Activated T-helper 2 cell treated with anti-CD3 and anti-CD28 coated beads, Interferon-gamma antibody, Interleukin-2, Interleukin-4, amounts not matched to agents 10 μg/mL and 5 μg/mL and 100 μg/mL, durations not matched to agents 14 hours and 24 hours and 36 hours (primary cell): Measurements from ENCODE around the gene EVA1A. TPM values are rescaled to one million over a fixed set of nuclear protein-coding genes. Genes with fewer than 3 reads are reported as not detected.
"Not testable (repeated sequence)": the region's sequence is repeated elsewhere in the genome, so short reads cannot be mapped to it uniquely, and the experiment has no call there.

Experiments
- DNase-seq: peaks from one replicate; pipeline ENCODE4 v3.0.0; 2021; ENCODE audit warnings: low spot score
- H3K27ac Mint-ChIP-seq: one replicate; pipeline ENCODE4 v1.8.0; 2021; ENCODE audit warnings: mixed read lengths
- H3K27me3 Mint-ChIP-seq: one replicate; pipeline ENCODE4 v1.8.0; 2021; ENCODE audit warnings: low read depth, mixed read lengths
- H3K36me3 Mint-ChIP-seq: one replicate; pipeline ENCODE4 v1.8.0; 2021; ENCODE audit warnings: low read depth, mixed read lengths
- H3K4me1 Mint-ChIP-seq: one replicate; pipeline ENCODE4 v1.8.0; 2021; ENCODE audit warnings: low read depth, mixed read lengths
- H3K4me3 Mint-ChIP-seq: one replicate; pipeline ENCODE4 v1.8.0; 2021; ENCODE audit warnings: low read depth, mild to moderate bottlenecking, moderate library complexity, mixed read lengths
- H3K9me3 Mint-ChIP-seq: one replicate; pipeline ENCODE4 v1.8.0; 2021; ENCODE audit warnings: mixed read lengths
- intact Hi-C: fragments of 100-400 bp; cut with micrococcal nuclease; formaldehyde crosslinking; loops from one replicate; pipeline ENCODE4 v1.15.1; 2023
- total RNA-seq: library from RNA; stranded (reverse); gene quantifications from 2 replicates; pipeline ENCODE4 v1.2.3, GENCODE V29; 2022

EVA1A gene
- total RNA-seq, 1 donor from 2014 or later = not detected

- no peaks in the 10 kb centered on the region for H3K9me3 Mint-ChIP-seq
Observed at GRCh38 chr2:75488157-75488556, 72.6 kb downstream of the EVA1A start.

GRCh38 chr2:75486735-75487134, 74.0 kb downstream of the EVA1A start:
- H3K4me3 Mint-ChIP-seq, intact Hi-C loops, H3K9me3 Mint-ChIP-seq, H3K36me3 Mint-ChIP-seq, H3K4me1 Mint-ChIP-seq, H3K27ac Mint-ChIP-seq, DNase-seq: not testable (repeated sequence)
- peaks cover 15% of the 10 kb centered on the region for H3K27me3 Mint-ChIP-seq

More at GRCh38 chr2:75488157-75488556, 72.6 kb downstream of the EVA1A start:
- H3K36me3 Mint-ChIP-seq = no peaks in the 10 kb centered on the region
- no peak for DNase-seq
- H3K27me3 Mint-ChIP-seq = peaks cover 15% of the 10 kb centered on the region
- intact Hi-C loops = no loop called here
- H3K4me1 Mint-ChIP-seq = no peaks in the 10 kb centered on the region
- no peak overlapping the region for H3K4me3 Mint-ChIP-seq
- no peak overlapping the region for H3K27ac Mint-ChIP-seq

DNA sequence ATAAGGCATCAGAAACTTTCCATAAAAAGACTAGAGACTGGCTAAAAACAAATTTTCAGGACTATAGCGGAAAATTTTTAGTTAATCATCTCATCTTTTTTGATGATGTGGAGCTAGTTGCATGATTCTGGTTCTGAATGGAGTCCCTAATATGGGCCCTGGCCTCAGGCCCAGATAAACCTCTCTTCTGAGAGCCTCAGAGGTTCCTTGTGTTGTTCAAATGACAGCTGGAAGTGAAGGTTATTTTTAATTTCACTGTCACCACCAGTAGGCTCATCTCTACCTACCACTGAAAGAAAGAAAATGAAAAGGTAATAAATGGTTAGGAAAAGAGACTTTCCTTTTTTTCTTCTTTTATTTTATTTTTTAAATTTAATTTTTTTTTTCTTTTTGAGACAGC, 75.9 kb downstream of the EVA1A start:
- H3K4me3 Mint-ChIP-seq = no peak overlapping the region
- H3K4me1 Mint-ChIP-seq = no peaks in the 10 kb centered on the region
- no peaks in the 10 kb centered on the region for H3K36me3 Mint-ChIP-seq
- no peak for DNase-seq
- H3K27ac Mint-ChIP-seq = no peak overlapping the region
- no peaks in the 10 kb centered on the region for H3K9me3 Mint-ChIP-seq
- intact Hi-C loops = no loop called here
- H3K27me3 Mint-ChIP-seq = peaks cover 15% of the 10 kb centered on the region

DNA sequence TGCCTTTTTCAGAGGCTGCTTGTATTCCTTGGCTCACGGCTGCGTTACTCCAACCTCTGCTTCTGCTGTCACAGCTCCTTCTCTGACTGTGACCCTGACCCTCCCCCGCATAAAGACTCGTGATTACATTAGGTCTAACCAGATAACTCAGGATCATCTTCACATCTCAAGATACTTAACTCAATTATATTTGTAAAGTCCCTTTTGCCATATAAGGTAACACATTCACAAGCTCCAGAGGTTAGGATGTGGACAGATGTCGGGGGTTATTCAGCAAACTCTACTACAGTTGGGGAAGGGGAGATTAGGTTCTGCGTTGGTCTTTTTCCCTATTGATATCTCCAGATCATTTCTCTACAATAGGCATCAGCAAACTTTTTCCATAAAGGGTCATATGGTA, 76.9 kb downstream of the EVA1A start:
- no peak for DNase-seq
- no peaks in the 10 kb centered on the region for H3K9me3 Mint-ChIP-seq
- no peak overlapping the region for H3K27ac Mint-ChIP-seq
- H3K4me3 Mint-ChIP-seq = no peak overlapping the region
- H3K4me1 Mint-ChIP-seq = no peaks in the 10 kb centered on the region
- H3K27me3 Mint-ChIP-seq = peaks cover 13% of the 10 kb centered on the region
- H3K36me3 Mint-ChIP-seq = no peaks in the 10 kb centered on the region
- intact Hi-C loops = no loop called here

DNA sequence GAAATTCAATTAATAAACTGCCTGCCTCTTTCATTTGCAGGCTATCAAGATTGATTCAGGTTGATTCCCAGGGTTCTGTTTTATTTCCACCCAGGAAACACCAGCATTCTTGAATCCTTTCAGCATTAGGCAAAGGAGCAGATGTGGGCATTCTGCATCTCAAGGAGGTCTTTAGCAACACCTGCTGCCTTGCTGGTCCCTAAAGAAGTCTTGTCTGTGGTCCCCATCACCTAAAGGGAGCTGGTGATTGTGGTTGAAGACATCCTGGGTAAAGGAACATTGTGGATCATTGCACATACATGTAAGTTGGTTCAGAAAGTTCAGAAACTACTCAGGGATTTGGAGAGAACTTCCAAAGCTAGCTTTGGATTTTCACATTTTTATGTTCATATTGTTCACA, 78.3 kb downstream of the EVA1A start:
- no peak overlapping the region for H3K4me3 Mint-ChIP-seq
- intact Hi-C loops = no loop called here
- no peaks in the 10 kb centered on the region for H3K36me3 Mint-ChIP-seq
- no peaks in the 10 kb centered on the region for H3K9me3 Mint-ChIP-seq
- H3K27ac Mint-ChIP-seq = no peak overlapping the region
- DNase-seq = no peak
- peaks cover 13% of the 10 kb centered on the region for H3K27me3 Mint-ChIP-seq
- H3K4me1 Mint-ChIP-seq = no peaks in the 10 kb centered on the region

- no peak for DNase-seq
- H3K4me1 Mint-ChIP-seq = peaks cover 10% of the 10 kb centered on the region
- no peaks in the 10 kb centered on the region for H3K36me3 Mint-ChIP-seq
- H3K27ac Mint-ChIP-seq = no peak overlapping the region
- intact Hi-C loops = no loop called here
- H3K27me3 Mint-ChIP-seq = peaks cover 14% of the 10 kb centered on the region
- H3K4me3 Mint-ChIP-seq = no peak overlapping the region
- H3K9me3 Mint-ChIP-seq = no peaks in the 10 kb centered on the region
Observed at GRCh38 chr2:75480971-75481836, 79.5 kb downstream of the EVA1A start.

DNA sequence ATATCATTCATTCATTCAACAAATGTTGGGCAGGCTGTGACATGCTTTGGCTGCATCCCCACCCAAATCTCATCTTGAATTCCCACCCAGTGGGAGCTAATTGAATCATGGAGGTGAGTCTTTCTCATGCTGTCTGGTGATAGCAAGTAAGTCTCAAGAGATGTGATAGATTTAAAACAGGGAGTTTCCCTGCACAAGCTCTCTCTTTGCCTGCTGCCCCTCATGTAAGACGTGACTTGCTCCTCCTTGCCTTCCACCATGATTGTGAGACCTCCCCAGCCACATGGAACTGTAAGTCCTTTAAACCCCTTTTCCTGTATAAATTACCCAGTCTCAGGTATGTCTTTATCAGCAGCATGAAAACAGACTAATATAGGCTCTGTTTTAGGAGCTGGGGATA, 83.0 kb downstream of the EVA1A start:
- H3K4me3 Mint-ChIP-seq, DNase-seq, H3K27me3 Mint-ChIP-seq, H3K27ac Mint-ChIP-seq, H3K4me1 Mint-ChIP-seq, H3K9me3 Mint-ChIP-seq, H3K36me3 Mint-ChIP-seq, intact Hi-C loops: not testable (repeated sequence)

- intact Hi-C loops = no loop called here
- Mint-ChIP-seq H3K36me3 (no peaks in the 10 kb centered on the region), H3K27me3 (peaks cover 10% of the 10 kb centered on the region), H3K4me1 (peaks cover 10% of the 10 kb centered on the region), H3K27ac (no peak overlapping the region), H3K9me3 (no peaks in the 10 kb centered on the region), H3K4me3 (no peak overlapping the region)
- no peak for DNase-seq
Observed at GRCh38 chr2:75476761-75477160, 84.0 kb downstream of the EVA1A start.

DNA sequence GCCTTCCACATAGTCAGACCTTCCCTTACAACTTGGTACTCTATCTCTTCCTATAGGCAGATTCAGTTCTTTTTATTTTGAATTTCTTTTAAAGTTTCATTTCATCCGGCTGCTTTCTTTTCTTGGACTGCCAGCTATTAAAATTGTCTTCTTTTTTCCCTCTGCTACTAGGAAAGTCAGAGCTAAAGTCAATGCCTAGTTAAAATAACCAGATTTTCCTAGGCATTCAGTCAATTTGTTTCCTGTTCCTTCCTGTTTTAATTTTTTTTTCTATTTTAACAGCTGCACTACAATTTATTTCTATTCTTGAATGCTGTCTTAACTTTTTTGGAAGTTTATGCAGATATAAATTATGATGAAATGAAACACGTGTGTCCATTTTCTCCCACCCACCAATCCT, 84.8 kb downstream of the EVA1A start:
- H3K4me1 Mint-ChIP-seq = peaks cover 10% of the 10 kb centered on the region
- peaks cover 13% of the 10 kb centered on the region for H3K27me3 Mint-ChIP-seq
- intact Hi-C loops = no loop called here
- DNase-seq = no peak
- no peak overlapping the region for H3K4me3 Mint-ChIP-seq
- no peaks in the 10 kb centered on the region for H3K9me3 Mint-ChIP-seq
- no peak overlapping the region for H3K27ac Mint-ChIP-seq
- no peaks in the 10 kb centered on the region for H3K36me3 Mint-ChIP-seq

GRCh38 chr2:75475049-75475448, 85.7 kb downstream of the EVA1A start:
- no peak overlapping the region for H3K4me3 Mint-ChIP-seq
- H3K4me1 Mint-ChIP-seq = peaks cover 10% of the 10 kb centered on the region
- peaks cover 13% of the 10 kb centered on the region for H3K27me3 Mint-ChIP-seq
- intact Hi-C loops = no loop called here
- no peaks in the 10 kb centered on the region for H3K9me3 Mint-ChIP-seq
- H3K36me3 Mint-ChIP-seq = no peaks in the 10 kb centered on the region
- DNase-seq = no peak
- no peak overlapping the region for H3K27ac Mint-ChIP-seq

- Mint-ChIP-seq H3K4me3 (no peak overlapping the region), H3K27ac (no peak overlapping the region), H3K36me3 (no peaks in the 10 kb centered on the region), H3K4me1 (peaks cover 10% of the 10 kb centered on the region), H3K9me3 (no peaks in the 10 kb centered on the region), H3K27me3 (peaks cover 13% of the 10 kb centered on the region)
- intact Hi-C loops = no loop called here
- no peak for DNase-seq
Observed at GRCh38 chr2:75474115-75474514, 86.6 kb downstream of the EVA1A start.

- H3K4me1 Mint-ChIP-seq = no peaks in the 10 kb centered on the region
- no peak overlapping the region for H3K4me3 Mint-ChIP-seq
- intact Hi-C loops = no loop called here
- H3K9me3 Mint-ChIP-seq = no peaks in the 10 kb centered on the region
- no peaks in the 10 kb centered on the region for H3K36me3 Mint-ChIP-seq
- no peak overlapping the region for H3K27ac Mint-ChIP-seq
- H3K27me3 Mint-ChIP-seq = peaks cover 22% of the 10 kb centered on the region
- no peak for DNase-seq
Observed at GRCh38 chr2:75466708-75467311, 93.9 kb downstream of the EVA1A start.

GRCh38 chr2:75465317-75465984, 95.3 kb downstream of the EVA1A start:
- no peaks in the 10 kb centered on the region for H3K4me1 Mint-ChIP-seq
- DNase-seq = no peak
- intact Hi-C loops = no loop called here
- H3K9me3 Mint-ChIP-seq = no peaks in the 10 kb centered on the region
- H3K27ac Mint-ChIP-seq = no peak overlapping the region
- no peaks in the 10 kb centered on the region for H3K36me3 Mint-ChIP-seq
- no peak overlapping the region for H3K4me3 Mint-ChIP-seq
- H3K27me3 Mint-ChIP-seq = peaks cover 23% of the 10 kb centered on the region
